HG03342 (cell line): ENCODE results near the gene GATA3.

Source experiments
- ATAC-seq: cut with Tn5 transposase; IDR thresholded peaks from one replicate; pipeline ENCODE4 v1.9.1; 2021; ENCODE audit warnings: mild to moderate bottlenecking, moderate library complexity; ENCODE audit not compliant: unreplicated experiment

GATA3 gene

DNA sequence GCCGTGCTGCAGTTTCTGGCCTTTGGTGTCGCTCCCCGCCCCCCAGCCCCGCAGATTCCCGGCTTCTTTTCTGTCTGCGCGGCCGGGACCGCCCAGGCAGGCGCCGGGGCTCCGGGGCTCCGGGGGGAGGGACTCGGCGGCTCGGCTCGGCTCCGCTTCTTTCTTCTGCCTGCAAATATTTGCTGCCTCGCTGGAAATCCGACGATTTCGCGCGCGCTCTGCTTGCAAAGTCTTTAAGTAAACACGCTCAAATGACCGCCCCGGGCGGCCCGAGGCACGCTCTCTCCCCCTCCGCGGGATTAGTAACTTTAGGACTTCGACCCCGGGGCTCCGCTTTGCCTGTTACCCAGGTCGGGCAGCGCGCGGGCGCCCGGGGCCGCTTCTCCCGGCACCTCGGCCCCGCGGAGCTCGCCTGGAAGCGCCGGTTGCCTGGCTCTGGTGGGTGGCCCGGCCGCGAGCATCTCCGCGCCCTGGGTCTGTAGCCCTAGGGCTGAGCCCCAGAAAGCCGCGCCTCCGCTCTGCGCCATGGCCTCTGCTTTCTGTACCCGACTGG, 3.9 kb upstream of the GATA3 start:
- ATAC-seq, result no peak

DNA sequence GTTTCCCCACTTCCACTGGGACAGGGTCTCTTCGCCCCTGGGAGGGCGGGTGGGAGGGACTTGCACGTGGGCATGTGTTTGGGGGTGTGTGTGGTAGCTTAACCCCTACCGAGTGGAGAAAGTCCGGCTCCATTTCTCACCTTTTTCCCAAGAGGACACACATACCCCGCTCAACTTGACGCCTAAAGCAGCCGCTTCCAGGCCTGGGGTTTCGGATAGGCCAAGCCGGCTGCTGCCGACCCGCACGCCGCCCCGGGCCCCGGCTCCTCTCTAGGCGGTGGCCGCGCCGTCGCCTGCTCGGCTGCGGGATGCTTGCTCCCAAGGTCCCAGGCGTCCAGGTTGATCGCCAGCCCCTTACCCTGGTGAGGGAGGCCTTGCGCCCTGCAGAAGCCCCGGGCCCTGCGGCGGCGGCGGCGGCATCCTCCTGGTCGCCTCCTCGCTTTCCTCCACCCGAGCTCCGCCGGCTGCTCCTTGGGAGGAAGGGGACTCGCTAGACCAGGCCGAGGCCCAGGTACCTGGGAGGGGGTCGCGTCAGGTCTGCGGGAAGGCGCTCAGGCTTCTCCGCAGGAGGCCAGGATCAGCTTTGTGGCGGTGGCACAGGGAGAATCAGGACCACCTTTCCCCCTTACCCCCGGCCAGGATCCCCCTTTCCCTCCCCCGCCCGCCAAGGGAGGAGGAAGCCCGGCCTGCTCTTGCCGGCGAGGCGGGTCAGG, 3.2 kb upstream of the GATA3 start:
- no peak for ATAC-seq

DNA sequence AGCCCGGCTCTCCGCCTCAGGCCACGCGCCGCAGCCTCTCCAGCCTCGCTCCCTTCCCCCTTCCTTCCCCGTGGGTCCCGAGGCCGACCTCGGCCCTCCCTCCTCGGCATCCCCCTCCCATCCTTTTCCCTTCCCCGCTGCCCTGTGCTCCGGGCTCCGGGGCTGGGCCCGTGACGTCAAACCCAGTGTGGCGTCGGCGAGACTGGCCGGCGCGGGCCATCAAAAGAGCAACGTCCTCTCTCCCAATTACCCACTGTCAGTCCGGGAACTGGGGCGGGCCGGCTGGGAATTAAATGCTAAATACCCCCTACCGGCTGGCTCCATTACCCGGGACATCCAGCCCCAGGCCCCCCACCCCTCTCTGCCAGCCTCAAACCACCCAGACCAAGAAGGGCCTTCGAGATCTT, 2.6 kb upstream of the GATA3 start:
- no peak for ATAC-seq

DNA sequence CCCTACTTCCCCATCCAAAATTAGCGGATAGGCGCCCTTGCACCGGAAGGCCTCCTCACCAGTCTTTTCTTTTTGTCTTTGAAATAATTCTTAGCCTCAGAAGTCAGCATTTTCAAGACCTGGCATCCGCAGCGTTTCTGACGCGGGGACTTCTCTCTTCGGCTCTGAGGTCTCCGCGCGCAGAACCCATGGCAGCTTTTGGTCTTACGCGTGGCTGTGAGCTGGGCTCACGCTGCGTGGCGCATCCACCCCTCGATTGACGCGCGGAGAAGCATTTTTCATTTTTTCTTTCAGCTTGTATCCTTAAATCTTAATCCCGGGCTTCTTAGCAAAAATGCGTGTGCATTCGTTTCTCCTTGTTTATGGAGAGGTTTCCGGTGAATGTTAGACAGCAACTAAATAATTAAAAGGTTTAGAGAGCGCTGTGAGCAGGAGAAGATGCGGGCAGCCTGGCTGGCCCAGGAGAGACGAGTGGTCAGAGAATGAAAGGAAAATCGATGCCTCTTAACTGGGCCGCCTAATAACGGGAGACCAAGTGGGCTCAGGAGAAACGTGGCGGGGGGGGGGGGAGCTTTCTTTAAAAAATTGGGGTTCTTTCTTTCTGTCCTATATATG, 2.0 kb upstream of the GATA3 start:
- no peak for ATAC-seq

DNA sequence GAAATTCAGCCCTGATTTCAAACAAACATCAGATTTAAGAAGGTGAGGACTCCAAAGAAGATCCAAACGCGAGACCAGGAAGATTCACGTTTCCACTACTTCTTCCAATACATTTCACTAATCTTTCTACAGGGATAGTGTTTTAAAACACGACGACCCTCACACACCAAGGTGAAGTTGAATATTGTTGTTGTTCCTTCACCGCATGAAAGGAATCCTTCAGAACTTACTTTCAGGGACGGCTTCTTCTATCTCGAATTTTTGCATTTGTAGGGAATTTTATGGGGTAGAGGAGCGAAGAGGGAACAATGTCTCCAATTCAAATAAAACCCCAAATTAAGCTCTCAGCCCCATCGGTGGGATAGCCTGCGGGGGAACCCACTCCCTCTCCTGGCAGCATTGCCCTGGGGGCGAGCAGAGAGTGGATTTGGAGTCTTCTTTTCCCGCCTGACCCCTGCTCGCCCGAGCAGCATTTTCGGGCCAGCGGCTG, 1.5 kb upstream of the GATA3 start:
- ATAC-seq, result no peak

DNA sequence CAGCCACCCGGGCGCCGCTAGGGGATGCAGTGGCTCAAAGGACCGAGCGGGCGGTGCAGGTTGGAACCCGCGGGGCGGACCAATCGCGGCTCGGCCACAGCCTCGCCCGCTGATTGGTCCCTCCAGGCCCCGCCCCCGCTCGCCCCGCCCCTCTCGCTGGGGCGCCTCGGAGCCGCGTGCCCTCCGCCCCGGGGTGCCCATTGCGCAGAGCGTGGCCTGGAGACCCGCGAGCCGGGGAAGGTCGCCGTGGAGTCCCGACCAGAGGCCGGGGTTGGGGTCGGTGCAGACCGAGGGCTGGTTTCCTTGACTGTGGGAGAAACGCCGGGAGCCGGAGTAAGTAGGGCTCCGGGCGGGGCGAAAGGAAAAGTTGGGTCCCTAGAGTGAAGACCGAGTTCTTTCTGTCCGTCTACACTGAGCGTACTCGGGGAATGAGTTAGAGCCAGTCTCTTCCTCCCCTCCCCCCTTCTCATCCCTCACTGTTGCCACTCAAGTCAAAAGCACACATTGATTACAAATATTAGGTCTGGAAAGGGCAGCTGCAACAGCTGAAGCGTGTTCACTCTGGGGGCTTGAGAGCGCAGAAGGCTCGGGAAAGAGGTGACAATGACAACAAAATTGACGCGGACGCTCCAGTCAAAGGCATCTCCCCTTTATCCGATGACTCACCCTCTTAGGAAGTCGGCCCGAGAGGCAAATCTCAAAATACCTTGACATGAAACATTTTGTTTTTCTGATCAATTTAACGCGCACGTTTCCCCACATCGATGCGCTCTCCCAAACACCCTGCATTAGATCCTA, 843 bp upstream of the GATA3 start:
- peak; percentile 70 for ATAC-seq

DNA sequence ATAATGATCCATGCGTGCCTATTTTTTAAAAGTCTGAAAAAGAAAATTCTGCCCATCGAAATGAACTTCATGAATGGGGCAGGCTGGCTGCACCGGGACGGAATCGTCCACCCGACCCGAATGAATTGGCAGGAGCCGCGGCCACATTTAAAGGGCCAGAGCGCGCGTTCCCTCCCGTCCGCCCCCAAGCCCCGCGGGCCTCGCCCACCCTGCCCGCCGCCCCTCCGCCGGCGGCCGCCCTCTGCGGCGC, 319 bp upstream of the GATA3 start:
- peak; percentile 5 for ATAC-seq

DNA sequence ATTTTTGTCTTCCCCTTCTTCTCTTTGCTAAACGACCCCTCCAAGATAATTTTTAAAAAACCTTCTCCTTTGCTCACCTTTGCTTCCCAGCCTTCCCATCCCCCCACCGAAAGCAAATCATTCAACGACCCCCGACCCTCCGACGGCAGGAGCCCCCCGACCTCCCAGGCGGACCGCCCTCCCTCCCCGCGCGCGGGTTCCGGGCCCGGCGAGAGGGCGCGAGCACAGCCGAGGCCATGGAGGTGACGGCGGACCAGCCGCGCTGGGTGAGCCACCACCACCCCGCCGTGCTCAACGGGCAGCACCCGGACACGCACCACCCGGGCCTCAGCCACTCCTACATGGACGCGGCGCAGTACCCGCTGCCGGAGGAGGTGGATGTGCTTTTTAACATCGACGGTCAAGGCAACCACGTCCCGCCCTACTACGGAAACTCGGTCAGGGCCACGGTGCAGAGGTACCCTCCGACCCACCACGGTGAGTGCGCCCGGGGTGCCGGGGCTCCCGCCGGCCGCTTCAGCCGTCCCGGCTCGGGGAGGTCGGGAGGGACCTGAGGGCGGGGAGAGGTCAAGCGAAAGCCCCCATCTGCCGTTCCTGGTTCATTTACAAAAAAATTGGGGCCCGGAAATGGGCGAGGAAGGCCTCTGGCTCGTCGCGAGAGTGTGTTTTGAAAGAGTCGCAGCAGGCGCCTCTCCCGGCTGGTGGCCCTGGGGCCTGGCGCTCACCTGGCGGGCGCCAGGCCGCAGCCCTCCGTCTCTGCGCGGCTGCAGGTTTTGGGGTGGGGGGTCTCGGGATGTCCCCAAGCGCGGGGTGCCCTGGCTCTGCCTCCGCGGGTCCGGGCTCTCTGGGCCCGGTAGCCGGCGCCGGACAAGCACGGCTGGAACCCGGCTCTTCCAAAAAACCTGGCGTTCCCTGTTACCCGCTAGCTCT, 1.2 kb downstream of the GATA3 start:
- no peak for ATAC-seq

DNA sequence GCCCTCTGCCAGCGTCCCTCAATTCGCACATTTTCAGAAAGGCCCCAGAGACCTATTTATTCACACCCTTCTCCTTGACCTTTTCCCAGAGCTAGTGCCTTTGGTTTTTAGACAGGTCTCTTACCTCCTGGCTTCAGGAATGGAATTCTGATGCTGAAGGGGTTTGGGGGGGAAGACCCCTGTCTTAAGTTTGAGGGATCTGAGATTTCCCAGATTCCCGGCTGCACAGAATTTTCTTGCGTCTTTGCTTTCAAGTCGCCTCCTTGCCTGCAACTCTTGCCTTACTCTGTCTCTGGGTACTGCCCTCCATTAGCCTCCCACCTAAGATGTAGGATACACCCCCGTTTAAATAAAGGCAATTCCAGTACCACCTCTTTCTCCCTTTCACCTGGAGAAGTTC, 1.9 kb downstream of the GATA3 start:
- no peak for ATAC-seq

DNA sequence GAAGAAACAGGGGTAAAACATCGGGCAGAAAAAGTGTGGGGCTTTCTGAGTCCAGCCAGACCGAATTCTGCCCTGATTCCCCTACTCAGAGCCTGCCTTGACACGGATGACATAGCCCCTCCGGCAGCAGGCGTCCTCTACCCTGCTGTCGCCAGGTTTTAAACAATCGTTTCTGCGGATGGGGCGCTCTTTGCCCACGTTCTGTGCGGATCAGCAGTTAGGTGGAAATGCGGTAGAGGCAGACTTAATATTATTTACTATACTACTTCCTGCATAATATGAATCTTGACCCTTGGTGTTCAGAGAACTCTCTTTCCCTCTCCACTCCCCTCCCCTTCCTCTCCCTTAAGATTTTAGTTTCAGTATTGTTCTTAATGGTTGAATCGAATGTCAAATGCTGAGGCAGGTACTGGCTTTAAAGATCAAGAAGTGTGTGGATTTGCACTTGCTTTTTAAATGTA, 2.4 kb downstream of the GATA3 start:
- ATAC-seq, result peak; percentile 28

DNA sequence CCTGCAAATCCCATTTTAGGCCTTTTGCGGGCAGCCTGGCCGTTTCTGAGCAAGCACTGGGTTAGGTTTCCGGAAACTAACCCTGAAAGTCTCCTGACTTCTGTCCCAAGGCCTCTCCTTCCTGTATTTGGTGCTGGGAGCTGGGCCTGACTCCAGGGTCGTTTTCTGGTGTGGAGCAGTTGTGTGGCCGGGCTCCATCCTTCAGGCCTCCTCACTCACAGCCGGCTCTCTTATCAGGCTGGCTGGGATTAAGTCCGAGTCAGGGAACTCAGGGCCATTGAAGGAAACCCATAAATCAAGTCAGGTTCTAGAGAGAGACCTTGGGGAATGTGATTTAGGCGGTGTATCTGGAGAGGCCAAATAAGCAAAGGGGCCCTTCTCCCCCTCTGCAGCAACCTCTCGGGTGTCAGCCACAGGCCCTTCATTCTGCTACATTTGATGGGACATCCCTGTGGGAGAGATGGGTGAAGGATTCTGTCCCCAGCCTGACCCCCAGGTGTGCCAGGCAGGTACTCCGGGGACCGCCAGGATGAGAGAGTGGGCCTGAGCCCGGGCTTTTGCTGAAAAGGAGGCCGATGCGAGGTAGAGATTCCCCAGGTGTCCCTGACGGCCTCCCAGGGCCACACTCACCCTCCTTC, 3.3 kb downstream of the GATA3 start:
- no peak for ATAC-seq

DNA sequence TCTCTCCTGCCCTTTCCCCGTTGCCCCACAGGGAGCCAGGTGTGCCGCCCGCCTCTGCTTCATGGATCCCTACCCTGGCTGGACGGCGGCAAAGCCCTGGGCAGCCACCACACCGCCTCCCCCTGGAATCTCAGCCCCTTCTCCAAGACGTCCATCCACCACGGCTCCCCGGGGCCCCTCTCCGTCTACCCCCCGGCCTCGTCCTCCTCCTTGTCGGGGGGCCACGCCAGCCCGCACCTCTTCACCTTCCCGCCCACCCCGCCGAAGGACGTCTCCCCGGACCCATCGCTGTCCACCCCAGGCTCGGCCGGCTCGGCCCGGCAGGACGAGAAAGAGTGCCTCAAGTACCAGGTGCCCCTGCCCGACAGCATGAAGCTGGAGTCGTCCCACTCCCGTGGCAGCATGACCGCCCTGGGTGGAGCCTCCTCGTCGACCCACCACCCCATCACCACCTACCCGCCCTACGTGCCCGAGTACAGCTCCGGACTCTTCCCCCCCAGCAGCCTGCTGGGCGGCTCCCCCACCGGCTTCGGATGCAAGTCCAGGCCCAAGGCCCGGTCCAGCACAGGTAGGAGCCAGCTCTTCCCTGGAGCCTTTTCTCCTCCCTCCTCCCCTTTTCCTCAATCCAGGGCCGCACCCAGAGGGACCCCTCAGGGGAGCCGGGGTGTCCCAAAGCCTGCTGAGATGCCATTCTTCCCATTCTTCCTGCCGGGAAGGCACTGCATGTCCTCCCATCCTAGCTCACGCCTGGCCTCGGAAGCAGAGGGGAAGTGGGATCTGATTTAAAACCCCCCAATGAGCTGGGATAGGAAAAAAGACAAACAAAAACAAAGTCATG, 4.0 kb downstream of the GATA3 start:
- no peak for ATAC-seq

DNA sequence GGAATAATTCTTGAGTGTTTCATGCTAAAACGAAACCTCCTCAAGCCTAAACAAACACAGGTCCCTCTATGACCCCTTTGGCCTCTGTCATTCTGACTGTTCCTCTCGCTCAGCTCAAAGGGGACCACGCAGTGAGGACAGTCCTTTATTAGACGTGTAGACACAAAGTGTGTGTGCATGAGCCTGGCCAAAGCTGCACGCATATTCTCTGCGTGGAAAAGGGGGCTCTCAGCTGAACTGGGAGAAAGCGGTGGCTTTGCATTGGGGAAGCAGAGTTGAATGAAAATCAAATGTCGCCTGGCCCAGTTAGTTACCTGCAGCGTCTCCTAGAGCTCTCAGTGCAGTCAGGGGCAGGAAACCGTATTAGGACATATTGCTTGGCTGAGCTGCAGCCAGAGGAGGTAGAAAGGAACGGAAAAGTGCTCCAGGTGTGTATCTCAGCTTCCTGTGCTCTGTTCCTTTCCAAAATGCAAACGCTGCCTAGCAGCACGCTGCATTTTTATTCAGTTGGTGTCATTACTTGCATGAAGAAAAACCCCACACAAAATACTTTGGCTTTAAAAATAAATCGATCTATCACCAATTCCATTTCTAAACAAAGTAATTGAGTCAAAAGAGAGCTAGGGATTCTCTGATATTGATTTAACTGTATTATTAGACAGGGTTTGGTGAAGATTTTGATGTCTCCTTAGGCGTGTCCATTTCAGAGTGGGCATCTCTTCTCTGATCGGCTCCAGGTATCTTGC, 4.9 kb downstream of the GATA3 start:
- ATAC-seq, result no peak

DNA sequence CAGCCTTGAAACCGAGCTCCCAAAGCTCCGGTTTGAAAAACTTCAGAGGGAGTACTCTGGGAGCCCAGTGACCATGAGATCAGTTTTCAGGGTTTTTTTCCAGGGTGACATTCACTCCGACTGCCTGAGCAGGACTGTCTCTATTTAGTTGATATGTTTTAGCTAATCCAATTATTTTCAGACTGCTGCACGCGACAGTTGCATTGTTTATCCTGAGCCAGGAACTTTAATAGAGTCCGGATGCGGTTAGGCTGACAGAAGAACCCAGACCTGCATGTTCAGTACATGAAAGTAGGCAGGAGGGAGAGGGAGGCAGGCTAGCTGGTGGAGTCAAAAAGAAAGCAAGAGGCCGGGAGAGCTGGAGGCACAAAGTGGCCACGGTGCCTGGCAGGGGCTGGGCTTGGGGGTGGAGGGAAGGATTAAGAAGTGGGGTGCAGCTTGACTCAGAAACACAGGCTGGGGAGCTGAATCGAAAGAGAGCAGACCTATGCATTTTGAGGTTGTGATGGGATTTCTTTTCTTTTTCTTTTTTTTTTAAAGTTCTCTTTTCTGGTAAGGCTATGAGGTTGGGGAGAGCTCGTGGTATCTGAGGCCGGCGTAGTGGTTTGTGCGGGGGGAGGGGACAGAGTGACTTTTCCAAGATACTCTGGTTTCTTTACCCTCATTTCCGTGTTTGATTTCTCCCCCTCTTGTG, 5.7 kb downstream of the GATA3 start:
- peak; percentile 39 for ATAC-seq

DNA sequence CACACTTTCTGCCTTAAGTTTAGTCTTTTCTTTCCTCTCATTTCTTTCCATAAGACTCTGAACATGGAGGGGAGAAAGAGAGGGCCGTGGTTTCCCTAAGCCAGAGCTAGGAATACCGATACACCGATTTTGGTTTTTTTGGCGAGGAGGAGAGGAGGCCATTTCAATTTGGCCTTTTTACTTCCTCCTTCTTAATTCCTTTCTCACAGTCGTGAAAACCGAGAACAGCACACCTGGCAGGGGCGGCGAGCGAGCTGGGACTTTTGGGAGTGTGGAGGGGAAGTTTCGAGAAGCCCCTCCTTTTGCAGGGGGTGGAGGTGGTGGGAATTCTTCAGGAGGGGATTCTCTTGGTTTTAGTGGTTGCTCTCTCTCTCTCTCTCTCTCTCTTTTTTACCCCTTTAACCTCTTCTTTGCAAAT, 6.2 kb downstream of the GATA3 start:
- no peak for ATAC-seq

DNA sequence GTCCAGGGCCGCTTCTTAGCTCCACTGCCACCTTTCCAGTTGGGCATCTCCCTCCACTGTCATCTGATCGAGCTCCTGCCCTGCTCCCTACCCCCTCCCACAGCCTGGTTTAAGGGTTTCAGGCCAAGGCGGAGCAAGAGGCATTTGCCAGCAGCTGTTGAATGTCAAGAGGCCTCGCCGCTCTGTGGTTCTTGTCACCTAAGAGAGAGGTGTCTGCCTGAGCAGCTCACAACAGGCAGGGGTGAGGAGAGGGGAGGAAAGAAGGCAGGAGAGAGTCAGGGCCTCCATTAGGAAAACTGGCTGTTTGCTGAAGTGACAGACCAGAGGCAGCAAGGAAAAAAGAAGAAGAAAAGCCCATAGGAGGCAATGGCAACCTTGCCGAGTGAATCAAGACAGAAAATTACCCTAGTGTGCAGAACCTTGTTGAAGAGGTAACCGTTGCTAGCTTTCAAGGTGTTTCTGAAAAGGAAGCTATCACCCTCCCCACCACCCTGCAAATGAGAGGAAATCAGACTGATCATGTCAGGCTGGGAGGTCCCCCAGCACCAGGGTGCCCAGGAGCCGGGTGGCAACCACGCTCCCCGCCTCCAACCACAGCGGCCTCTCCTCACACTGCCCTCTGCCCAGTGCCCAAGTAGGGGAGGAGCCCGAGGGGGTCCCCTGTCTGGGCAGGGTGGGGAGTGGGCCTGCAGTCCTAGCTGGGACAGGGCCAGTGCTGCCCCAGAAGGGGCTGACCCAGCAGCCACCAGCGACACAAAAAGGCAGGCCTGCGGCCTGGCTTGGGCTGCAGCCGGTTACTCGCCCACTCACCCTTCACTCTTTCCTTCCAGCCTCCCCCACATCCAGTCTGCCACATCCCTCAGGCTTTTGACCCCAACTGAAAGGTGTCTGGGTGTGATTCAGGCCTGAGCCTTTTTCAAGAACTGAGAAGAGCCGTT, 7.1 kb downstream of the GATA3 start:
- ATAC-seq, result peak; percentile 22
